Suprapubic skin (tissue), 4 donors: ENCODE data around the gene DTNB. TPM values are rescaled to one million over a fixed set of nuclear protein-coding genes. Genes with fewer than 3 reads are reported as not detected.

Source experiments
- DNase-seq, 2 donors: peaks; one replicate each; pipeline ENCODE4 v3.0.0-alpha.2; 2019; ENCODE audit warnings: low spot score in 2 of 2
- H3K27ac ChIP-seq: fragments of 200-600 bp; sonication (generic); one replicate; pipeline ENCODE4 v1.5.1; 2019
- H3K27me3 ChIP-seq: fragments of 200-600 bp; sonication (generic); one replicate; pipeline ENCODE4 v1.5.1; 2019
- H3K36me3 ChIP-seq: fragments of 200-600 bp; sonication (generic); one replicate; pipeline ENCODE4 v1.5.1; 2019
- H3K4me1 ChIP-seq: fragments of 200-600 bp; sonication (generic); one replicate; pipeline ENCODE4 v1.5.1; 2019
- H3K4me3 ChIP-seq: fragments of 200-600 bp; sonication (generic); one replicate; pipeline ENCODE4 v1.5.1; 2019; ENCODE audit warnings: mild to moderate bottlenecking
- H3K9me3 ChIP-seq: fragments of 200-600 bp; sonication (generic); one replicate; pipeline ENCODE4 v1.5.1; 2019
- EP300 ChIP-seq: sonication (generic); formaldehyde crosslinking; IDR thresholded peaks from one replicate; pipeline ENCODE4 v1.6.1; 2017; ENCODE audit warnings: antibody characterized with exemption
- POLR2A ChIP-seq, 2 donors: fragments of 450-650 bp; IDR thresholded peaks; one replicate each; pipeline ENCODE4 v1.6.1; 2017; ENCODE audit warnings: antibody characterized with exemption in 2 of 2, mild to moderate bottlenecking in 2 of 2, moderate library complexity in 2 of 2
- POLR2AphosphoS5 ChIP-seq, 3 donors: sonication (generic); formaldehyde crosslinking; IDR thresholded peaks; one replicate each; pipeline ENCODE4 v1.6.1; 2017; ENCODE audit warnings: antibody characterized with exemption in 3 of 3
- WGBS: methylation state at CpG from one replicate; pipeline ENCODE4 v1.1.5; 2018; 5-methylcytosine and 5-hydroxymethylcytosine counted together
- total RNA-seq, 4 donors: library from RNA; depleted of rRNA; stranded (reverse); fragments of >200 nt; gene quantifications; one replicate each; pipeline ENCODE4 v1.1.0, GENCODE V29; 2016
- TF ChIP-seq, protein P1 (sequence below), 2 donors: fragments of 200-600 bp in 1 of 2; fragments of 450-650 bp in 1 of 2; sonication (generic) in 1 of 2; IDR thresholded peaks; one replicate each; pipeline ENCODE4 v1.5.1; 2016 to 2019; ENCODE audit warnings: antibody characterized with exemption in 2 of 2, mild to moderate bottlenecking in 1 of 2, moderate library complexity in 1 of 2

The DTNB gene
- total RNA-seq, 4 donors from 2014 or later = 11.8 to 40.1 (median 24.1) TPM

DNA sequence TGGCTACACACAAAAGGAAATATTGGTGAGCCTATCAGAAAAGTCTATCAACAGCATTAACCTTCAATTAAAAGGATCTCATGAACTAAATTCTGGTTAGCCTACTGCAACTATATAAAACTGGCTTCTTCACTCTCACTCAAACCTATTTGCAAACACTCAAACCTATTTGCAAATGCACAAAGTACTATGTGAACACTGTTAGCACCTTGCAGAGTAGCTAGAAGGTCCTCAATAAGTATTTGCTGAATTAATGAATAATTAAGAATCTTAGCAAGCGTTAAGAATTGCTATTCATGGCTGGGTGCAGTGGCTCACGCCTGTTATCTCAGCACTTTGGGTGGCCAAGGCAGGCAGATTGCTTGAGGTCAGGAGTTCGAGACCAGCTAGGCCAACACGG lies 150.3 kb downstream of the DTNB start:
- Histone ChIP-seq H3K27ac (no peak overlapping the region), H3K36me3 (no peaks in the 10 kb centered on the region), H3K4me1 (peaks cover 10% of the 10 kb centered on the region), H3K27me3 (no peaks in the 10 kb centered on the region), H3K9me3 (no peaks in the 10 kb centered on the region), H3K4me3 (no peak overlapping the region)
- 78% methylated on average over 4 of the region's 4 CpGs for WGBS
- no peak for DNase-seq
- TF ChIP-seq EP300 (no peak), POLR2A (IDR thresholded peaks at IDR 0.05) (no peak), POLR2AphosphoS5 (IDR thresholded peaks at IDR 0.05) (no peak)
- TF ChIP-seq, protein P1, sequence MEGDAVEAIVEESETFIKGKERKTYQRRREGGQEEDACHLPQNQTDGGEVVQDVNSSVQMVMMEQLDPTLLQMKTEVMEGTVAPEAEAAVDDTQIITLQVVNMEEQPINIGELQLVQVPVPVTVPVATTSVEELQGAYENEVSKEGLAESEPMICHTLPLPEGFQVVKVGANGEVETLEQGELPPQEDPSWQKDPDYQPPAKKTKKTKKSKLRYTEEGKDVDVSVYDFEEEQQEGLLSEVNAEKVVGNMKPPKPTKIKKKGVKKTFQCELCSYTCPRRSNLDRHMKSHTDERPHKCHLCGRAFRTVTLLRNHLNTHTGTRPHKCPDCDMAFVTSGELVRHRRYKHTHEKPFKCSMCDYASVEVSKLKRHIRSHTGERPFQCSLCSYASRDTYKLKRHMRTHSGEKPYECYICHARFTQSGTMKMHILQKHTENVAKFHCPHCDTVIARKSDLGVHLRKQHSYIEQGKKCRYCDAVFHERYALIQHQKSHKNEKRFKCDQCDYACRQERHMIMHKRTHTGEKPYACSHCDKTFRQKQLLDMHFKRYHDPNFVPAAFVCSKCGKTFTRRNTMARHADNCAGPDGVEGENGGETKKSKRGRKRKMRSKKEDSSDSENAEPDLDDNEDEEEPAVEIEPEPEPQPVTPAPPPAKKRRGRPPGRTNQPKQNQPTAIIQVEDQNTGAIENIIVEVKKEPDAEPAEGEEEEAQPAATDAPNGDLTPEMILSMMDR (IDR thresholded peaks at IDR 0.05) = no peak

DNA sequence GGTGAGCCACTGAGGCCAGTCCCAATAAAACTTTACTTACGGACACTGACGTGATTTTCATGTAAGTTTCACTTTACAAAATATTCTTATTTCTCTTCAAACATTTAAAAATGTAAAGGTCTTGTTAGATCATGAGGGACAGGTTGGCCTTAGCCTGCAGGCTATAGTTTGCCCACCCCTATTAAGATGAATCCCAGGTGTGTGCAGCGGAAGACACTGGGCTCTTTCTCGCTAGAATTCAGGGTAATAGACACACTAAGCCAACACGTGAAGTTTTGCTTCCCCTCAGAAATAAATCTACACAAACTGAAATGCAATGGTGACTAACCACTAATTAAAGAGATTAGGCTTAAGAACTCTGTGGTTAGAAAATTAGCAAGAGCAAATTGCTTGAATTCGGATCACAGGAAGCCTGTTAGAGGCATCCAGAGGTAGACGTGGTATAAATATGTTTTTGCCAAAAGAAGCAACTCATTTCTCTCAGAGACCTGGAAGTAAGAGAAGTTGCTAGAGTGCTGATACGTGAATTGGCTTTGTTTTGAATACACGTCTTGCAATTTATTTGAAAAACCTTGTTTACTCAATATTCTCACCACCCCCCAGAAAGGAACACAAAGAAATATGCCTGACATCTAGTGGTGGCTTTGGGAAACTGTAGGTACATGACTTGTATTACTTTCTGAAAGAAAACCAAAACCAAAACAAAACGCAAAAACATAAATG lies 151.6 kb downstream of the DTNB start:
- H3K4me1 ChIP-seq = peaks cover 10% of the 10 kb centered on the region
- TF ChIP-seq, protein P1 (IDR thresholded peaks at IDR 0.05) = peak; percentile 63 to 65
- TF ChIP-seq POLR2A (IDR thresholded peaks at IDR 0.05) = no peak
- no peaks in the 10 kb centered on the region for H3K27me3 ChIP-seq
- peak overlapping the region; percentile 25 for H3K4me3 ChIP-seq
- H3K27ac ChIP-seq = no peak overlapping the region
- DNase-seq = no peak
- no peaks in the 10 kb centered on the region for H3K36me3 ChIP-seq
- 38% methylated on average over 10 of the region's 10 CpGs for WGBS
- no peaks in the 10 kb centered on the region for H3K9me3 ChIP-seq

DNA sequence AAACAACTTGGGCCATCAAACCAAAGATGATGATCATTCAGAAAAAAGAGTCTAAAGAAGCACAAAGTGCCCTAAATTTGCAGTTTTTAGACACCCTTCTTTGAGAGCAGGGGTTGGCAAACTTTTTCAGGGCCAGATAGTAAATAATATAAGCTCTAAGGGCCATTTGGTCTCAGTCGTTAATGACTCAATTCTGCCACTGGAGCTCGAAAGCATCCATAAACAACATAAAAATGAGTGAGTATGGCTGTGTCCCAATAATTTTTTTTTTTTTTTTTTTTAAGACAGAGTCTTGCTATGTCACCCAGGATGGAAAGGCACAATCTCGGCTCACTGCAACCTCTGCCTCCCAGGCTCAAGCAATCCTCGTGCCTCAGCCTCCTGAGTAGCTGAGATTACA lies 152.3 kb downstream of the DTNB start:
- Histone ChIP-seq H3K4me1 (peaks cover 10% of the 10 kb centered on the region), H3K36me3 (no peaks in the 10 kb centered on the region), H3K27me3 (no peaks in the 10 kb centered on the region), H3K27ac (no peak overlapping the region), H3K9me3 (no peaks in the 10 kb centered on the region), H3K4me3 (no peak overlapping the region)
- 72% methylated on average over 4 of the region's 4 CpGs for WGBS
- TF ChIP-seq, protein P1 (IDR thresholded peaks at IDR 0.05) = no peak
- TF ChIP-seq POLR2AphosphoS5 (IDR thresholded peaks at IDR 0.05) (no peak), EP300 (no peak), POLR2A (IDR thresholded peaks at IDR 0.05) (no peak)
- DNase-seq = no peak

DNA sequence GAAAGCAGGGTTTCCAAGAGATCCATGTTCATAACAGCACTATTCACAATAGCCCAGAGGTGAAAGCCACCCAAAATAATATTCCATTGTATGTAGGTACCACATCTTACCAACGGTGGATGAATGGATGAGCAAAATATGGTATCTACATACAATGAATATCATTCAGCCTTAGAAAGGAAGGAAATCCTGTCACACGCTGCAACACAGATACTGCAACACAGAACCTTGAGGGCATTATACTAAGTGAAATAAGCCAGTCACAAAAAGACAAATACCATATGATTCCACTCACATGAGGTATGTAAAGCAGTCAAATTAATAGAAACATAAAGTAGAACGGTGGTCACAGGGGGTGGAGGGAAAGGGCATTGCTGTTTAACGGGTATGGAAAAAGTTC lies 155.7 kb downstream of the DTNB start:
- Histone ChIP-seq H3K27ac (no peak overlapping the region), H3K9me3 (no peaks in the 10 kb centered on the region), H3K36me3 (no peaks in the 10 kb centered on the region), H3K27me3 (no peaks in the 10 kb centered on the region), H3K4me1 (peaks cover 10% of the 10 kb centered on the region), H3K4me3 (no peak overlapping the region)
- WGBS = 62% methylated on average over 4 of the region's 4 CpGs
- TF ChIP-seq POLR2AphosphoS5 (IDR thresholded peaks at IDR 0.05) (no peak), POLR2A (IDR thresholded peaks at IDR 0.05) (no peak), EP300 (no peak)
- TF ChIP-seq, protein P1 (IDR thresholded peaks at IDR 0.05) = no peak
- DNase-seq = no peak

DNA sequence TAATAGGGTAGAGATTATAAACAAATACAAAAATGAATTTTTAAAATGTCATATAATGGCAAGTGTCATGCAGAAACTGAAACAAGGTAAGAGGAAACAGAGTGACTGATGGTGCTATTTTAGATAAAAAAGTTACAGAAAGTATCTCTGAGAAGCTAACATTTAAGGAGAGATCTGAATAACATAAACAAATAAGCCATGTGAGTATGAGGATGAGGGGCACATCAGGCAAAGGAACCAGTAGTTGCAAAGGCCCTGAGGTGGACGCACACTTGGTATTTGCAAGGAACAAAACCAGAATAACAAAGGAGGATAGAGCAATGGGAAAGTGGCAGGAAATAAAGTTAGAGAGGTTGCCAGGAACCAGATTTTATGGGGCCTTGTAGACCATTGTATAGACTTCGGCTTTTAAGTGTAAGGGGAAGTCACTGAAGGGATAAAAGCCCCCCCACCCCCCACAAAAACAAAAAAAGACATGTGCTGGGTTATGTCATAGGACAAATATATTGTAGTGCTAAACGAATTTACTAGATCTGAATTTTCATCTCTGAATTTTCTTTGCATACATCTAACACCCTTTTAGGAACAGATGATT lies 159.2 kb downstream of the DTNB start:
- no peaks in the 10 kb centered on the region for H3K36me3 ChIP-seq
- 85% methylated on average over 3 of the region's 3 CpGs for WGBS
- no peak overlapping the region for H3K27ac ChIP-seq
- no peaks in the 10 kb centered on the region for H3K27me3 ChIP-seq
- no peak for TF ChIP-seq EP300
- TF ChIP-seq, protein P1 (IDR thresholded peaks at IDR 0.05) = no peak
- no peak for TF ChIP-seq POLR2AphosphoS5 (IDR thresholded peaks at IDR 0.05)
- no peak for TF ChIP-seq POLR2A (IDR thresholded peaks at IDR 0.05)
- no peaks in the 10 kb centered on the region for H3K4me1 ChIP-seq
- H3K4me3 ChIP-seq = no peak overlapping the region
- DNase-seq = no peak
- no peaks in the 10 kb centered on the region for H3K9me3 ChIP-seq
